ENCODE results near the gene CLTRN. TPM values are rescaled to one million over a fixed set of nuclear protein-coding genes. Genes with fewer than 3 reads are reported as not detected.

Gene CLTRN
- total and polyA plus RNA-seq, 2 of the 8 experiments (the other 6 are each of a cell fraction or from before 2014, with no cell fraction given): 1.2 to 1.3 TPM

GRCh38 chrX:15680401-15680800 is 15.8 kb upstream of the CLTRN start (continued):
- TF ChIP-seq E2F6 (IDR thresholded peaks at IDR 0.05): no peak
- TF ChIP-seq RFX5 (IDR thresholded peaks at IDR 0.05; ENCODE audit: borderline replicate concordance, low read depth, low read length): no peak
- TF ChIP-seq TCF12 (IDR thresholded peaks at IDR 0.05; ENCODE audit: low read depth, low read length): no peak
- no peak for TF ChIP-seq CEBPB (IDR thresholded peaks at IDR 0.05; ENCODE audit: low read depth, low read length)
- no peak for TF ChIP-seq BCL11A (IDR thresholded peaks at IDR 0.05; ENCODE audit: low read depth in 2 of 2, low read length in 2 of 2)
- TF ChIP-seq SP4 (IDR thresholded peaks at IDR 0.05; ENCODE audit: low read length): no peak
- TF ChIP-seq SIN3A (conservative IDR thresholded peaks at IDR 0.05 in 1 of 2, IDR thresholded peaks at IDR 0.05 in 1 of 2; ENCODE audit: low read depth in 1 of 2, low read length in 2 of 2): no peak
- TF ChIP-seq MAX (IDR thresholded peaks at IDR 0.05): no peak
